Endothelial cell of umbilical vein (primary cell): ENCODE measurements around the gene PDGFRA. TPM values are rescaled to one million over a fixed set of nuclear protein-coding genes. Genes with fewer than 3 reads are reported as not detected.

Experiments
- BruUV-seq: library from RNA; stranded (reverse); fragments of 400-500 nt; replicated peaks from 2 replicates; lab custom pipeline; 2021; lab: Mats Ljungman, UMichigan
- CTCF ChIA-PET: fragments of 300-600, 350-600 bp; sonication (Branson Sonifier 250); formaldehyde crosslinking; loops from one replicate; lab custom pipeline; 2021; ENCODE audit warnings: antibody characterized with exemption, inconsistent platforms; lab: Charles Lee
- POLR2A ChIA-PET: fragments of 300-600, 350-600 bp; sonication (Branson Sonifier 250); formaldehyde crosslinking; loops from one replicate; lab custom pipeline; 2021; ENCODE audit warnings: antibody characterized with exemption, inconsistent platforms; lab: Charles Lee
- DNase-seq: peaks from one replicate; pipeline ENCODE4 v3.0.0-alpha.2; 2011; ENCODE audit warnings: low read depth, low spot score
- FAIRE-seq: peaks from 2 replicates; lab custom pipeline; 2011; peaks lifted over from hg19 to GRCh38; lab: Jason Lieb, UNC
- H2AFZ ChIP-seq: 2 replicates; pipeline ENCODE4 v1.6.0; 2012; ENCODE audit warnings: low read depth, low read length, control low read depth, inconsistent platforms
- H3K27ac ChIP-seq: 2 replicates; pipeline ENCODE4 v1.5.1; 2011; ENCODE audit warnings: low read depth, mild to moderate bottlenecking, control low read depth, low read length, moderate library complexity; ENCODE audit not compliant: insufficient read depth
- H3K27me3 ChIP-seq, 2 experiments: 2 replicates each; pipeline versions ENCODE4 v1.6.0 to v1.6.1; 2011; ENCODE audit warnings: low read length in 2 of 2, mixed read lengths in 1 of 2; ENCODE audit not compliant: control insufficient read depth in 2 of 2, insufficient read depth in 2 of 2
- H3K36me3 ChIP-seq, 2 experiments: 2 replicates in 1 of 2; 3 replicates in 1 of 2; pipeline ENCODE4 v1.5.1; 2011; ENCODE audit warnings: low read length in 2 of 2, mild to moderate bottlenecking in 1 of 2, moderate library complexity in 1 of 2; ENCODE audit not compliant: control insufficient read depth in 2 of 2, insufficient read depth in 2 of 2; ENCODE audit errors: extremely low read depth in 1 of 2
- H3K4me1 ChIP-seq: 3 replicates; pipeline ENCODE4 v1.5.1; 2011; ENCODE audit warnings: mild to moderate bottlenecking, low read length; ENCODE audit not compliant: control insufficient read depth, insufficient read depth; ENCODE audit errors: extremely low read depth
- H3K4me2 ChIP-seq: 2 replicates; pipeline ENCODE4 v1.6.1; 2011; ENCODE audit warnings: low read length, control low read depth, mixed read lengths; ENCODE audit not compliant: insufficient read depth
- H3K4me3 ChIP-seq, 3 experiments: fragments of 200-600 bp in 1 of 3; sonication (generic), shearing (Covaris generic) in 1 of 3; replicated peaks in 1 of 3; 2 replicates each; pipeline ENCODE4 v1.5.1; 2011 to 2016; ENCODE audit warnings: control low read depth in 3 of 3, low read length in 3 of 3, mild to moderate bottlenecking in 2 of 3, inconsistent platforms in 1 of 3, low read depth in 1 of 3, moderate library complexity in 1 of 3; ENCODE audit not compliant: insufficient read depth in 1 of 3
- H3K79me2 ChIP-seq: 2 replicates; pipeline ENCODE4 v1.6.0; 2012; ENCODE audit warnings: low read length, inconsistent platforms; ENCODE audit not compliant: control insufficient read depth, insufficient read depth
- H3K9ac ChIP-seq: replicated peaks from 2 replicates; pipeline ENCODE3; 2011; ENCODE audit warnings: low read length, control low read depth; ENCODE audit not compliant: insufficient read depth; ENCODE audit errors: extremely low read depth
- H3K9me1 ChIP-seq: replicated peaks from 3 replicates; pipeline ENCODE4 v1.6.0; 2011; ENCODE audit warnings: mild to moderate bottlenecking, low read length; ENCODE audit not compliant: control insufficient read depth, insufficient read depth; ENCODE audit errors: extremely low read depth
- H3K9me3 ChIP-seq: replicated peaks from 2 replicates; pipeline ENCODE4 v1.5.1; 2012; ENCODE audit warnings: low read length, inconsistent platforms; ENCODE audit not compliant: control insufficient read depth, insufficient read depth
- H4K20me1 ChIP-seq: replicated peaks from 2 replicates; pipeline ENCODE3; 2011; ENCODE audit warnings: mild to moderate bottlenecking, low read length; ENCODE audit not compliant: control insufficient read depth, insufficient read depth; ENCODE audit errors: extremely low read depth
- EZH2 ChIP-seq: IDR thresholded peaks from 2 replicates; pipeline ENCODE4 v1.6.1; 2012; ENCODE audit warnings: borderline replicate concordance, low read depth, mild to moderate bottlenecking, moderate library complexity, low read length, inconsistent platforms; ENCODE audit not compliant: severe bottlenecking
- FOS ChIP-seq: IDR thresholded peaks from 2 replicates; pipeline ENCODE4 v1.6.1; 2011; ENCODE audit warnings: mild to moderate bottlenecking, low read length, moderate library complexity, borderline replicate concordance; ENCODE audit not compliant: insufficient read depth
- GATA2 ChIP-seq: IDR thresholded peaks from 2 replicates; pipeline ENCODE4 v1.7.0; 2011; ENCODE audit warnings: low read depth, mild to moderate bottlenecking, moderate library complexity, mixed read lengths, low read length; ENCODE audit not compliant: insufficient read length, insufficient read depth
- JUN ChIP-seq: IDR thresholded peaks from 2 replicates; pipeline ENCODE4 v1.6.1; 2011; ENCODE audit warnings: borderline replicate concordance, low read depth; ENCODE audit not compliant: insufficient read length, insufficient read depth
- MYC ChIP-seq: IDR thresholded peaks from one replicate; pipeline ENCODE4 v1.6.1; 2011; ENCODE audit warnings: mild to moderate bottlenecking, low read depth, low read length
- POLR2A ChIP-seq: IDR thresholded peaks from 2 replicates; pipeline ENCODE4 v1.6.1; 2012; ENCODE audit warnings: low read depth, mild to moderate bottlenecking, control low read depth, low read length
- POLR2AphosphoS5 ChIP-seq: IDR thresholded peaks from 2 replicates; pipeline ENCODE4 v1.6.1; 2012; ENCODE audit warnings: low read depth, mild to moderate bottlenecking, control low read depth, low read length, moderate library complexity; ENCODE audit not compliant: insufficient read depth
- dilution Hi-C: fragments of 300-500 bp; cut with MboI; formaldehyde crosslinking; loops from one replicate; pipeline ENCODE4 v1.15.0; 2019; ENCODE audit warnings: low sequenced_read_pairs; ENCODE audit not compliant: extremely low pct_ligation_motif_present
- intact Hi-C: fragments of 100-400 bp; cut with micrococcal nuclease; formaldehyde crosslinking; loops from one replicate; pipeline ENCODE4 v1.10.0; 2022
- polyA plus RNA-seq, 4 experiments: library from polyadenylated mRNA; depleted of rRNA in 3 of 4; stranded (reverse) in 3 of 4; unstranded in 1 of 4; fragments of >200 nt; gene quantifications; 2 replicates each; pipeline versions ENCODE4 v1.2.1 to v1.2.3, GENCODE V29; 2011 to 2012; ENCODE audit warnings: missing spikeins in 1 of 4
- total RNA-seq: library from RNA; stranded (reverse); gene quantifications from 2 replicates; pipeline ENCODE4 v1.2.3, GENCODE V29; 2021
- TF ChIP-seq, protein P1 (sequence below): IDR thresholded peaks from 2 replicates; pipeline ENCODE4 v1.6.1; 2011; ENCODE audit not compliant: insufficient read depth, insufficient read length
- TF ChIP-seq, protein P2 (sequence below), 2 donors: IDR thresholded peaks; 1 replicate in 1 of 2; 2 replicates in 1 of 2; pipeline ENCODE4 v1.5.1; 2011; ENCODE audit warnings: low read length in 2 of 2, mild to moderate bottlenecking in 2 of 2, moderate library complexity in 2 of 2, control low read depth in 1 of 2, inconsistent platforms in 1 of 2, low read depth in 1 of 2; ENCODE audit not compliant: insufficient read depth in 1 of 2; ENCODE audit errors: extremely low read depth in 1 of 2

PDGFRA gene
- total and polyA plus RNA-seq, 2 donors (not counting 3 experiments of a cell fraction or from before 2014, with no cell fraction given) = 0.19 to 0.55 TPM

DNA sequence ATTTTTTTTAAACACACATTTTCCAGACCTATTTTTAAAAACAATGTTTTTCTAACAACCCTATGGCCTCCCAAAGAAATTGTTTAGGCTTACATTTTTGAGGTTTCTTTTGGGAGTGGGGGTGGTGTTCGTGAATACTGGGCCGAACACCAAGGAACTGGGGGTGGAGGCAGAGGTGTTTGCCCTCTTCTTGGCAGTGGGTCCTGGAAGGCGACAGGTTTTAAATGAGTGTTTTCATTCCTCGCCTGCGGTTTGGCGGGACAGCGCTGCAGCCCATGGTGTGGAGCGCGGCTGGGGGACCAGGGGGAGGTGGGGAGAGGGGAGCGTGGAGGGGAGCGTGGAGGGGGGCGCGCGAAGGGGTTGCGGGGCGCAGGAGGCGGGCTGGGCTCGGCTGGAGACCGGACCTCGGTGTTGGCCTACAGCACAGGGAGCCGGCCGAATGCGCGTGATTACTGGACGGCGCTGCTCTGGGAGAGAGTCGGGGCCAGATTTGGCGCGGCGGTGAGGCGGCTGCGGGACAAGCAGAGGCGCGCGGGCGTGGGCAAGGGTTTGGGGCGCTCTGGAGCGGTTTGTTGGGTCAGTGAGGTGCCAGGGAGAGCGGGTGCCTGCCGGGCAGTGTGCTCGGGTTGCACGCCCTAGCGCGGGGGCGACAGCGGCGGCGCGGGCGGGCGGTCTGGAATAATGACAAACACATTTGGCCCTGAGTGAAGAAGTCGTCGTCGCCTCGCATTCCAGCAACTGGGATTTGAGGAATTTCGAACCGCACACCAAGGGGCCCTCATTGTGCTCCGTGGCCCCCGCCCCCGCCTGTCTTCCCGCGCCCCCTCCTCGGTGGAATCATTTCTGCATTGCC, 764 bp downstream of the PDGFRA start:
- peaks cover 63 to 73% of the 10 kb centered on the region in 2 experiments for H3K27me3 ChIP-seq
- H3K79me2 ChIP-seq = no peaks in the 10 kb centered on the region
- H3K9ac ChIP-seq = no peak overlapping the region
- BruUV-seq = no TSS peak
- dilution Hi-C loops (no loop called here), intact Hi-C loops (loop anchor here (2.0 to 10.0 kb wide), 7 partner anchors 428 to 1643 kb away; no protein-coding TSS in a partner anchor)
- no peak overlapping the region for H3K27ac ChIP-seq
- no peak overlapping the region for H3K4me3 ChIP-seq
- H3K4me1 ChIP-seq = peaks cover 46% of the 10 kb centered on the region
- no peaks in the 10 kb centered on the region for H4K20me1 ChIP-seq
- CTCF ChIA-PET = interaction anchor here (0.6 to 5.3 kb wide), 5 partner anchors 300 to 1215 kb away, joined by 3 to 45 read pairs (median 6); no protein-coding TSS in a partner anchor
- no peak overlapping the region for H3K4me2 ChIP-seq
- H3K9me1 ChIP-seq = no peaks in the 10 kb centered on the region
- no peak for FAIRE-seq
- POLR2A ChIA-PET = no interaction called here
- no peak for DNase-seq
- TF ChIP-seq EZH2 = no peak
- TF ChIP-seq, protein P1, sequence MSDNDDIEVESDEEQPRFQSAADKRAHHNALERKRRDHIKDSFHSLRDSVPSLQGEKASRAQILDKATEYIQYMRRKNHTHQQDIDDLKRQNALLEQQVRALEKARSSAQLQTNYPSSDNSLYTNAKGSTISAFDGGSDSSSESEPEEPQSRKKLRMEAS = no peak
- no peak for TF ChIP-seq GATA2
- TF ChIP-seq POLR2AphosphoS5 = no peak
- TF ChIP-seq FOS = no peak
- TF ChIP-seq JUN = no peak
- TF ChIP-seq, protein P2, sequence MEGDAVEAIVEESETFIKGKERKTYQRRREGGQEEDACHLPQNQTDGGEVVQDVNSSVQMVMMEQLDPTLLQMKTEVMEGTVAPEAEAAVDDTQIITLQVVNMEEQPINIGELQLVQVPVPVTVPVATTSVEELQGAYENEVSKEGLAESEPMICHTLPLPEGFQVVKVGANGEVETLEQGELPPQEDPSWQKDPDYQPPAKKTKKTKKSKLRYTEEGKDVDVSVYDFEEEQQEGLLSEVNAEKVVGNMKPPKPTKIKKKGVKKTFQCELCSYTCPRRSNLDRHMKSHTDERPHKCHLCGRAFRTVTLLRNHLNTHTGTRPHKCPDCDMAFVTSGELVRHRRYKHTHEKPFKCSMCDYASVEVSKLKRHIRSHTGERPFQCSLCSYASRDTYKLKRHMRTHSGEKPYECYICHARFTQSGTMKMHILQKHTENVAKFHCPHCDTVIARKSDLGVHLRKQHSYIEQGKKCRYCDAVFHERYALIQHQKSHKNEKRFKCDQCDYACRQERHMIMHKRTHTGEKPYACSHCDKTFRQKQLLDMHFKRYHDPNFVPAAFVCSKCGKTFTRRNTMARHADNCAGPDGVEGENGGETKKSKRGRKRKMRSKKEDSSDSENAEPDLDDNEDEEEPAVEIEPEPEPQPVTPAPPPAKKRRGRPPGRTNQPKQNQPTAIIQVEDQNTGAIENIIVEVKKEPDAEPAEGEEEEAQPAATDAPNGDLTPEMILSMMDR (IDR thresholded peaks at IDR 0.05; ENCODE audit: extremely low read depth in 1 of 2, insufficient read depth in 1 of 2, low read depth in 1 of 2, low read length in 2 of 2) = no peak
- TF ChIP-seq MYC = no peak
- TF ChIP-seq POLR2A = no peak
- H2AFZ ChIP-seq = no peak overlapping the region
- H3K36me3 ChIP-seq = no peaks in the 10 kb centered on the region
- H3K9me3 ChIP-seq = no peaks in the 10 kb centered on the region
